ENCODE data around the gene MOB2.

The MOB2 gene

GRCh38 chr11:1486054-1486825, at the start of gene MOB2:
Gene MOB2, minus strand, starts transcription at chr11:1486779. Its CDS starts 223 bp downstream, at chr11:1486556.
- H3K36me3 Mint-ChIP-seq (ENCODE audit: low read depth): no peaks in the 10 kb centered on the region
- H3K4me3 Mint-ChIP-seq: no peak within 1 kb of the TSS
- H3K27me3 Mint-ChIP-seq (ENCODE audit: low read depth): no peaks in the 10 kb centered on the region
- H3K27ac Mint-ChIP-seq: no peak within 1 kb of the TSS
- H3K4me1 Mint-ChIP-seq (ENCODE audit: low read depth): no peaks in the 10 kb centered on the region
- H3K9me3 Mint-ChIP-seq: no peaks in the 10 kb centered on the region

- no peak overlapping the region for H3K4me3 Mint-ChIP-seq
- H3K36me3 Mint-ChIP-seq (ENCODE audit: low read depth): no peaks in the 10 kb centered on the region
- peaks cover 9% of the 10 kb centered on the region for H3K27me3 Mint-ChIP-seq (ENCODE audit: low read depth)
- H3K27ac Mint-ChIP-seq: no peak overlapping the region
- no peaks in the 10 kb centered on the region for H3K9me3 Mint-ChIP-seq
- peaks cover 3% of the 10 kb centered on the region for H3K4me1 Mint-ChIP-seq (ENCODE audit: low read depth)
Measured at GRCh38 chr11:1534682-1535081, 48.1 kb upstream of the MOB2 start.

- Mint-ChIP-seq H3K4me3 (no peak overlapping the region), H3K27me3 (ENCODE audit: low read depth) (peaks cover 9% of the 10 kb centered on the region), H3K9me3 (no peaks in the 10 kb centered on the region), H3K27ac (no peak overlapping the region), H3K4me1 (ENCODE audit: low read depth) (peaks cover 3% of the 10 kb centered on the region), H3K36me3 (ENCODE audit: low read depth) (no peaks in the 10 kb centered on the region)
Measured at GRCh38 chr11:1534171-1534570, 47.6 kb upstream of the MOB2 start.

GRCh38 chr11:1533342-1533725, 46.8 kb upstream of the MOB2 start:
- Mint-ChIP-seq H3K27me3 (ENCODE audit: low read depth) (peaks cover 5% of the 10 kb centered on the region), H3K27ac (no peak overlapping the region), H3K4me3 (no peak overlapping the region), H3K36me3 (ENCODE audit: low read depth) (no peaks in the 10 kb centered on the region), H3K4me1 (ENCODE audit: low read depth) (peaks cover 3% of the 10 kb centered on the region), H3K9me3 (no peaks in the 10 kb centered on the region)

- Mint-ChIP-seq H3K4me3 (no peak overlapping the region), H3K27me3 (ENCODE audit: low read depth) (no peaks in the 10 kb centered on the region), H3K36me3 (ENCODE audit: low read depth) (no peaks in the 10 kb centered on the region), H3K4me1 (ENCODE audit: low read depth) (peaks cover 1% of the 10 kb centered on the region), H3K9me3 (no peaks in the 10 kb centered on the region), H3K27ac (no peak overlapping the region)
Measured at GRCh38 chr11:1532606-1533341, 46.2 kb upstream of the MOB2 start.

- Mint-ChIP-seq H3K4me3 (no peak overlapping the region), H3K27ac (no peak overlapping the region), H3K27me3 (ENCODE audit: low read depth) (no peaks in the 10 kb centered on the region), H3K36me3 (ENCODE audit: low read depth) (no peaks in the 10 kb centered on the region), H3K9me3 (no peaks in the 10 kb centered on the region), H3K4me1 (ENCODE audit: low read depth) (peaks cover 1% of the 10 kb centered on the region)
Measured at GRCh38 chr11:1532014-1532586, 45.5 kb upstream of the MOB2 start.

GRCh38 chr11:1531449-1532013, 45.0 kb upstream of the MOB2 start:
- H3K27me3 Mint-ChIP-seq (ENCODE audit: low read depth): no peaks in the 10 kb centered on the region
- H3K27ac Mint-ChIP-seq: no peak overlapping the region
- no peaks in the 10 kb centered on the region for H3K9me3 Mint-ChIP-seq
- no peak overlapping the region for H3K4me3 Mint-ChIP-seq
- no peaks in the 10 kb centered on the region for H3K36me3 Mint-ChIP-seq (ENCODE audit: low read depth)
- peaks cover 1% of the 10 kb centered on the region for H3K4me1 Mint-ChIP-seq (ENCODE audit: low read depth)

- Mint-ChIP-seq H3K4me1 (ENCODE audit: low read depth) (peaks cover 1% of the 10 kb centered on the region), H3K4me3 (no peak overlapping the region)
Measured at GRCh38 chr11:1530686-1531448, 44.3 kb upstream of the MOB2 start.

GRCh38 chr11:1529774-1530173, 43.2 kb upstream of the MOB2 start:
- Mint-ChIP-seq H3K27me3 (ENCODE audit: low read depth) (no peaks in the 10 kb centered on the region), H3K27ac (no peak overlapping the region), H3K4me1 (ENCODE audit: low read depth) (no peaks in the 10 kb centered on the region), H3K36me3 (ENCODE audit: low read depth) (no peaks in the 10 kb centered on the region), H3K4me3 (no peak overlapping the region), H3K9me3 (no peaks in the 10 kb centered on the region)

More at GRCh38 chr11:1530686-1531448, 44.3 kb upstream of the MOB2 start:
- Mint-ChIP-seq H3K27me3 (ENCODE audit: low read depth) (no peaks in the 10 kb centered on the region), H3K36me3 (ENCODE audit: low read depth) (no peaks in the 10 kb centered on the region), H3K9me3 (no peaks in the 10 kb centered on the region), H3K27ac (no peak overlapping the region)

- H3K27ac Mint-ChIP-seq: no peak overlapping the region
- no peaks in the 10 kb centered on the region for H3K9me3 Mint-ChIP-seq
- H3K36me3 Mint-ChIP-seq (ENCODE audit: low read depth): no peaks in the 10 kb centered on the region
- H3K27me3 Mint-ChIP-seq (ENCODE audit: low read depth): no peaks in the 10 kb centered on the region
- H3K4me1 Mint-ChIP-seq (ENCODE audit: low read depth): no peaks in the 10 kb centered on the region
- no peak overlapping the region for H3K4me3 Mint-ChIP-seq
Measured at GRCh38 chr11:1529286-1529685, 42.7 kb upstream of the MOB2 start.

- no peaks in the 10 kb centered on the region for H3K36me3 Mint-ChIP-seq (ENCODE audit: low read depth)
- no peaks in the 10 kb centered on the region for H3K4me1 Mint-ChIP-seq (ENCODE audit: low read depth)
- no peak overlapping the region for H3K4me3 Mint-ChIP-seq
- no peaks in the 10 kb centered on the region for H3K9me3 Mint-ChIP-seq
- no peak overlapping the region for H3K27ac Mint-ChIP-seq
- H3K27me3 Mint-ChIP-seq (ENCODE audit: low read depth): no peaks in the 10 kb centered on the region
Measured at GRCh38 chr11:1528710-1529109, 42.1 kb upstream of the MOB2 start.

- Mint-ChIP-seq H3K27me3 (ENCODE audit: low read depth) (no peaks in the 10 kb centered on the region), H3K36me3 (ENCODE audit: low read depth) (no peaks in the 10 kb centered on the region), H3K4me1 (ENCODE audit: low read depth) (no peaks in the 10 kb centered on the region), H3K9me3 (no peaks in the 10 kb centered on the region), H3K27ac (no peak overlapping the region), H3K4me3 (no peak overlapping the region)
Measured at GRCh38 chr11:1526785-1527184, 40.2 kb upstream of the MOB2 start.

- H3K27ac Mint-ChIP-seq: no peak overlapping the region
- peaks cover 2% of the 10 kb centered on the region for H3K36me3 Mint-ChIP-seq (ENCODE audit: low read depth)
- no peaks in the 10 kb centered on the region for H3K27me3 Mint-ChIP-seq (ENCODE audit: low read depth)
- H3K4me3 Mint-ChIP-seq: no peak overlapping the region
- H3K9me3 Mint-ChIP-seq: no peaks in the 10 kb centered on the region
- H3K4me1 Mint-ChIP-seq (ENCODE audit: low read depth): no peaks in the 10 kb centered on the region
Measured at GRCh38 chr11:1523779-1524178, 37.2 kb upstream of the MOB2 start.

- no peaks in the 10 kb centered on the region for H3K27me3 Mint-ChIP-seq (ENCODE audit: low read depth)
- H3K36me3 Mint-ChIP-seq (ENCODE audit: low read depth): peaks cover 2% of the 10 kb centered on the region
- no peaks in the 10 kb centered on the region for H3K9me3 Mint-ChIP-seq
- no peak overlapping the region for H3K27ac Mint-ChIP-seq
- H3K4me1 Mint-ChIP-seq (ENCODE audit: low read depth): no peaks in the 10 kb centered on the region
- no peak overlapping the region for H3K4me3 Mint-ChIP-seq
Measured at GRCh38 chr11:1523077-1523476, 36.5 kb upstream of the MOB2 start.
